ENCODE measurements around the gene HACD3. TPM values are rescaled to one million over a fixed set of nuclear protein-coding genes. Genes with fewer than 3 reads are reported as not detected.
A peak's percentile ranks its signal among the peaks of the same experiment; 100 is the strongest.

The HACD3 gene
- total RNA-seq, 4 donors from 2014 or later = 103 to 172 (median 128) TPM

DNA sequence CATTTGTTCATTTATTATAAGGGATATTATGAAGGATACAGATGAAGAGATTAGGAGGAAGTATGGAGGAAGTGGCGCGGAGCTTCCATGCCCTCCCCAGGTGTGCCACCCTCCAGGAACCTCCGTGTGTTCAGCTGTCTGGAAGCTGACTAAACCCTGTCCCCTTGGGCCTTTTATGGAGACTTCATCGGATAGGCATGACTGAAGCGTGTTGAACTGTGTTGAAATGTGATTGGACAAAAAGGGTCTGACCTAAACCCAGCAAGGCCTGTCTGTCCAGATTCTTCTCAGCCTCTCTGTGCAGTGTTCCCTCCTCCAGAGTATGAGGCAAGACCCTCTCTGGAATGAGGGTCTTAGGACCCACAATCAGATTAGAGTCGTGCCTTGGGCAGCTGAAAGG, 31.7 kb downstream of the HACD3 start:
- Histone ChIP-seq H3K9me3 (no peaks in the 10 kb centered on the region), H3K4me3 (replicated peaks in 1 of 3) (no peak overlapping the region), H3K27me3 (no peaks in the 10 kb centered on the region), H3K27ac (no peak overlapping the region), H3K36me3 (peaks cover 20 to 26% of the 10 kb centered on the region in 2 donors), H3K4me1 (no peaks in the 10 kb centered on the region)
- intact Hi-C loops (cut with DNase I) = no loop called here
- no peak for DNase-seq
- 83 to 90% methylated on average over 6 of the region's 6 CpGs for WGBS, 2 donors
- TF ChIP-seq POLR2A (IDR thresholded peaks at IDR 0.05) = no peak
- TF ChIP-seq, protein P1, sequence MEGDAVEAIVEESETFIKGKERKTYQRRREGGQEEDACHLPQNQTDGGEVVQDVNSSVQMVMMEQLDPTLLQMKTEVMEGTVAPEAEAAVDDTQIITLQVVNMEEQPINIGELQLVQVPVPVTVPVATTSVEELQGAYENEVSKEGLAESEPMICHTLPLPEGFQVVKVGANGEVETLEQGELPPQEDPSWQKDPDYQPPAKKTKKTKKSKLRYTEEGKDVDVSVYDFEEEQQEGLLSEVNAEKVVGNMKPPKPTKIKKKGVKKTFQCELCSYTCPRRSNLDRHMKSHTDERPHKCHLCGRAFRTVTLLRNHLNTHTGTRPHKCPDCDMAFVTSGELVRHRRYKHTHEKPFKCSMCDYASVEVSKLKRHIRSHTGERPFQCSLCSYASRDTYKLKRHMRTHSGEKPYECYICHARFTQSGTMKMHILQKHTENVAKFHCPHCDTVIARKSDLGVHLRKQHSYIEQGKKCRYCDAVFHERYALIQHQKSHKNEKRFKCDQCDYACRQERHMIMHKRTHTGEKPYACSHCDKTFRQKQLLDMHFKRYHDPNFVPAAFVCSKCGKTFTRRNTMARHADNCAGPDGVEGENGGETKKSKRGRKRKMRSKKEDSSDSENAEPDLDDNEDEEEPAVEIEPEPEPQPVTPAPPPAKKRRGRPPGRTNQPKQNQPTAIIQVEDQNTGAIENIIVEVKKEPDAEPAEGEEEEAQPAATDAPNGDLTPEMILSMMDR (IDR thresholded peaks at IDR 0.05) = no peak

DNA sequence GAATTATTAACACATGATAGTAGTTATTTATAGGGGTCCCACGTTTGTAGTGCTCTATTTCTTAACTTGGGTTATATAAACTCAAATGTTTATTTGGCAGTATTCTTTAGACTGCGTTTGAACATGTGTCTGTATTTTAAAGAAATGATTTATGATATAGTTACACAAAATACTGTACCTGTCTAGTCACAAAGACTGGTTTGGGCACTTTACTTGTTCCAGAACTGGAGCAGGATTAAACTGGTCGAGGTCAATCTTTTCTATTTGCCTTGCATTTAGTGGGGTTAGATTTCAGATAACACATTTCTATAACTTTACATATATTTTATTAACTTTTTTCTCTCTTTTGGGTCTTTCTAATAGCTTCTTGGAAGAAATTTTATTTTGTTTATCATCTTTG, 39.5 kb downstream of the HACD3 start:
- Histone ChIP-seq H3K9me3 (no peaks in the 10 kb centered on the region), H3K27me3 (no peaks in the 10 kb centered on the region), H3K27ac (peak overlapping the region in 2 of 3 donors; percentile 13 to 69), H3K36me3 (peaks cover 8 to 13% of the 10 kb centered on the region in 2 donors), H3K4me1 (peaks cover 0 to 5% of the 10 kb centered on the region in 2 donors), H3K4me3 (replicated peaks in 1 of 3) (no peak overlapping the region)
- intact Hi-C loops (cut with DNase I) = no loop called here
- no peak for TF ChIP-seq POLR2A (IDR thresholded peaks at IDR 0.05)
- TF ChIP-seq, protein P1 (IDR thresholded peaks at IDR 0.05) = no peak
- WGBS, 2 donors = 69 to 81% methylated on average over 3 of the region's 3 CpGs
- no peak for DNase-seq

DNA sequence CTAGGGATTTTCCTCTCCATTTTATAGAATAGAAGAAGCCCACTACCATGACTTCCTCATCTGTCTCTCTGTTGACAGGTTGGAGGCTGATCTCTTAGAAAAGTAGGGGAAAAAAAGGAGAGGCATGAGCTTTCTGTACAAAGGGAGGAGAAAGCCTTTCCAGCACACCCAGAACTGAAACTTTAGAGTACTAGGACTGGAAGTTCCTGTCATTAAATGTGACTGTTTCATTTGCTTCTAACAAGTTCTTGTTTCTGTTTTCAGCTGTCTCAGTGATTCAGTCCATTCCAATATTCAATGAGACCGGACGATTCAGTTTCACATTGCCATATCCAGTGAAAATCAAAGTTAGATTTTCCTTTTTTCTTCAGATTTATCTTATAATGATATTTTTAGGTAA, 41.7 kb downstream of the HACD3 start:
- intact Hi-C loops (cut with DNase I) = no loop called here
- Histone ChIP-seq H3K4me3 (replicated peaks in 1 of 3) (no peak overlapping the region), H3K27ac (peak overlapping the region in 1 of 3 donors; percentile 1), H3K9me3 (no peaks in the 10 kb centered on the region), H3K36me3 (peaks cover 0 to 7% of the 10 kb centered on the region in 2 donors), H3K27me3 (no peaks in the 10 kb centered on the region), H3K4me1 (peaks cover 6 to 26% of the 10 kb centered on the region in 2 donors)
- TF ChIP-seq, protein P1 (IDR thresholded peaks at IDR 0.05) = no peak
- no peak for TF ChIP-seq POLR2A (IDR thresholded peaks at IDR 0.05)
- DNase-seq = no peak
- 87 to 98% methylated on average over 2 of the region's 2 CpGs for WGBS, 2 donors

DNA sequence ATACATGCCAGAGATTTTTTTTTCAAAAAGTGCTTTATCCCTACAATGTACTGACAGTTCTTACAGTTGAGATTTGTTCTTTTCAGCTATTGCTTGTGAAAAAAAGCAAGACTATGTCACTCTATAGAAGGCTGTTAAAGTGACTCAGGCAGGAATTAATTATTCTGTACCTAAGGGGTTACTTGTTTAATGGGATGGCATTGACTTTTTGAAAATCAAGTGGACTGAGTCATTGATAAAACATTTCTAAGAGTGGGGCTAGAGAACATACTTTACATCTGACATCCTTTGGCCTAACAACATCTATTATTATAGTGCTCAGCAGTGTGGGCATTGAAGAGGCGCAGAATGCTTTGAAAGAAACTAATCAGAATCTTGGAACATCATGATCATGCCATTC, 46.4 kb downstream of the HACD3 start:
- H3K27me3 ChIP-seq = no peaks in the 10 kb centered on the region
- H3K4me1 ChIP-seq = peaks cover 26 to 54% of the 10 kb centered on the region in 2 donors
- H3K27ac ChIP-seq = peak overlapping the region in 2 of 3 donors; percentile 71 to 79
- intact Hi-C loops (cut with DNase I) = no loop called here
- H3K4me3 ChIP-seq (replicated peaks in 1 of 3) = no peak overlapping the region
- no peaks in the 10 kb centered on the region for H3K9me3 ChIP-seq
- no peak for TF ChIP-seq POLR2A (IDR thresholded peaks at IDR 0.05)
- TF ChIP-seq, protein P1 (IDR thresholded peaks at IDR 0.05) = no peak
- 70 to 82% methylated on average over 1 of the region's 1 CpG for WGBS, 2 donors
- DNase-seq = no peak
- peaks cover 0 to 3% of the 10 kb centered on the region in 2 donors for H3K36me3 ChIP-seq

DNA sequence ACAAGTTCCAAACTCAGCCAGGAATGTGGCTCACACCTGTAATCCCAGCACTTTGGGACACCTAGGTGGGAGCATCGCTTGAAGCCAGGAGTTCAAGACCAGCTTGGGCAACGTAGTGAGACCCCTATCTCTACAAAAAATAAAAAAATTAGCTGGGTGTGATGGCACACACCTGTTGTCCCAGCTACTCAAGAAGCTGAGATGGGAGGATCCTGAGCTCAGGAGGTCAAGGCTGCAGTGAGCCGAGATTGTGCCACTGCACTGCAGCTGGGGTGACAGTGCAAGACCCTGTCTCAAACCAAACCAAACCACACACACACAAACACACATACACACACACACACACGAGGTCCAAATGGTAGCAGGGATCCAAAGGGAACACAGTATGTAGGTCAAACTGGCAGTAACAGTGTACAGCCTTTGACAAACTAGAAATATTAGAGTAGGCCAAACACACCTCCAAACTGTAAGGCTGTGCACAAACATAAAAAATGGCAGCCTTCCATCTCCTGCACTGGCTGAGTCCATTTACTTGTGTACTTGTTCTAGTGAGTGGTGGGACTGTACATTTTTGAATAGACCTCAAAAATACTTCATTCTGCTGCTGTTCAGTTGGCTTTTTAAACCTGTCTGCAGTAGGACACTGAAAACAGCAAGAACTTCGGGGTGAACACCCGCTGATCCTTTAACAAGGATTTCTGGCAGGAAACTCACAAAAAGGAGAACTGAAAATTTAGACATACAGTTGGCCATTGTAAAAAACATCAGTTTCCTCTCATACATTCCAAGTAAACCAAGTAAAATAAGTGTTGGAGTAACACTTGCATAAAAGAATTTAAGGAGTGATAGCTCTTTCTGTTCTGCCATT, 47.1 kb downstream of the HACD3 start:
- H3K4me3 ChIP-seq (replicated peaks in 1 of 3) = no peak overlapping the region
- no peaks in the 10 kb centered on the region for H3K9me3 ChIP-seq
- H3K4me1 ChIP-seq = peaks cover 26 to 54% of the 10 kb centered on the region in 2 donors
- peaks cover 0 to 3% of the 10 kb centered on the region in 2 donors for H3K36me3 ChIP-seq
- no peaks in the 10 kb centered on the region for H3K27me3 ChIP-seq
- TF ChIP-seq, protein P1 (IDR thresholded peaks at IDR 0.05) = no peak
- TF ChIP-seq POLR2A (IDR thresholded peaks at IDR 0.05) = no peak
- peak overlapping the region; percentile 48 to 79 (median 71) for H3K27ac ChIP-seq
- intact Hi-C loops (cut with DNase I) = no loop called here
- no peak for DNase-seq
- WGBS, 2 donors = 86 to 88% methylated on average over 6 of the region's 6 CpGs
